Choroid plexus epithelial cell (primary cell): Measurements from ENCODE around the gene FOXC2.
A peak's percentile ranks its signal among the peaks of the same experiment; 100 is the strongest.

ENCODE experiments used
- DNase-seq: peaks from one replicate; pipeline ENCODE4 v3.0.0-alpha.2; 2010; ENCODE audit warnings: low read depth
- H3K4me3 ChIP-seq: 2 replicates; pipeline ENCODE4 v1.5.1; 2011; ENCODE audit warnings: low read depth, mild to moderate bottlenecking, control low read depth, low read length, moderate library complexity
- TF ChIP-seq, protein P1 (sequence below): conservative IDR thresholded peaks from 2 replicates; pipeline ENCODE4 v1.5.1; 2011; ENCODE audit warnings: low read depth, mild to moderate bottlenecking, control low read depth, inconsistent platforms, low read length, moderate library complexity

Gene FOXC2

DNA sequence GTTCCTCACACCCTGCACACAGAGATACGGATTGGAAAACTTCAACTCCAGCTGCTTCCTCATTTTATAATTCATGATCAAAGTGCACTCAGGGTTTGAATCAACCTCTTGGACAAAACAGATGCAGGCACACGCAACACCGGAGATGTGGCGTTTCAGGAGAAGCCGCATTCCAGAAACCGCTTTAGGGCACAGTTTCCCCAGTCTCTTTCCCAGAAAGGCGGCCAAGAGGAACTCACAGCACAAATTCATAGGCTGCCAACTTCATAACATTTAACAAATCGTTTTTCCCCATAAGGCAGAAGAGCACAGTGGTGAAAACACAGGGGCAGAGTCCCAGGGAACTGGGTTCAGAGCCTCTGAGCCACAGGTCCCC lies 20.0 kb upstream of the FOXC2 start:
- no peak overlapping the region for H3K4me3 ChIP-seq
- TF ChIP-seq, protein P1, sequence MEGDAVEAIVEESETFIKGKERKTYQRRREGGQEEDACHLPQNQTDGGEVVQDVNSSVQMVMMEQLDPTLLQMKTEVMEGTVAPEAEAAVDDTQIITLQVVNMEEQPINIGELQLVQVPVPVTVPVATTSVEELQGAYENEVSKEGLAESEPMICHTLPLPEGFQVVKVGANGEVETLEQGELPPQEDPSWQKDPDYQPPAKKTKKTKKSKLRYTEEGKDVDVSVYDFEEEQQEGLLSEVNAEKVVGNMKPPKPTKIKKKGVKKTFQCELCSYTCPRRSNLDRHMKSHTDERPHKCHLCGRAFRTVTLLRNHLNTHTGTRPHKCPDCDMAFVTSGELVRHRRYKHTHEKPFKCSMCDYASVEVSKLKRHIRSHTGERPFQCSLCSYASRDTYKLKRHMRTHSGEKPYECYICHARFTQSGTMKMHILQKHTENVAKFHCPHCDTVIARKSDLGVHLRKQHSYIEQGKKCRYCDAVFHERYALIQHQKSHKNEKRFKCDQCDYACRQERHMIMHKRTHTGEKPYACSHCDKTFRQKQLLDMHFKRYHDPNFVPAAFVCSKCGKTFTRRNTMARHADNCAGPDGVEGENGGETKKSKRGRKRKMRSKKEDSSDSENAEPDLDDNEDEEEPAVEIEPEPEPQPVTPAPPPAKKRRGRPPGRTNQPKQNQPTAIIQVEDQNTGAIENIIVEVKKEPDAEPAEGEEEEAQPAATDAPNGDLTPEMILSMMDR, result no peak
- no peak for DNase-seq

DNA sequence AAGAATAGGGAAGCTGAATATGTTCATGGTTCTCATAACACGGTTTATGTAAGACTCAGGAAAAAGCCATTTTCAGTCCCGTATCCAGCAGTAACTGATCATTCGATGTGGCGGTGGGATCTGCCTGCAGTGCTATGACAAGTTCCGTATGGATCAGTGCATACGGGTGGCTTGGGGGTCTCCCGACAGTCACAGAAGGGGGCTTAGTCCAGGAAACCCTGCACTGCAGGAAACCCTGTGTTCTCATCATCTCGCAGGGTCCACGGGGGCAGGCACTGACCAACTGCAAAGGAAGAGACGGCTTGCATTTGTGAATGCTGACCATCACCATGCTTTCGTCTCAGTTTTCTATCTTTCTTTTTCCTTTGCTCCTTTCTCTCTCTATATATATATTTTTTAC lies 19.3 kb upstream of the FOXC2 start:
- TF ChIP-seq, protein P1, result no peak
- no peak overlapping the region for H3K4me3 ChIP-seq
- no peak for DNase-seq

- TF ChIP-seq, protein P1, result no peak
- DNase-seq, result no peak
- no peak overlapping the region for H3K4me3 ChIP-seq
Observed at GRCh38 chr16:86549076-86549892, 17.3 kb upstream of the FOXC2 start.

GRCh38 chr16:86549893-86550190 lies 16.8 kb upstream of the FOXC2 start:
- H3K4me3 ChIP-seq, result no peak overlapping the region
- no peak for DNase-seq
- TF ChIP-seq, protein P1, result no peak

GRCh38 chr16:86550281-86550680 lies 16.3 kb upstream of the FOXC2 start:
- no peak for DNase-seq
- TF ChIP-seq, protein P1, result no peak
- no peak overlapping the region for H3K4me3 ChIP-seq

GRCh38 chr16:86553356-86553755 lies 13.3 kb upstream of the FOXC2 start:
- no peak for DNase-seq
- no peak overlapping the region for H3K4me3 ChIP-seq
- TF ChIP-seq, protein P1, result no peak

GRCh38 chr16:86554599-86554916 lies 12.1 kb upstream of the FOXC2 start:
- peak; percentile 5 for DNase-seq
- TF ChIP-seq, protein P1, result no peak
- H3K4me3 ChIP-seq, result peak overlapping the region; percentile 92
